IPS DF 6.9 (cell line): ENCODE data around the gene SREBF1.

Source experiments
- DNase-seq: peaks from one replicate; pipeline ENCODE4 v3.0.0-alpha.2; 2013; ENCODE audit warnings: low read depth, low spot score
- H3K27ac ChIP-seq: one replicate; pipeline ENCODE4 v1.5.1; 2013; ENCODE audit warnings: low read length, control low read depth
- H3K27me3 ChIP-seq: 2 replicates; pipeline ENCODE4 v1.6.1; 2013; ENCODE audit warnings: mild to moderate bottlenecking, low read length; ENCODE audit not compliant: control insufficient read depth, insufficient read depth
- H3K36me3 ChIP-seq: 2 replicates; pipeline ENCODE4 v1.6.1; 2013; ENCODE audit warnings: low read length; ENCODE audit not compliant: control insufficient read depth, insufficient read depth
- H3K4me1 ChIP-seq: 2 replicates; pipeline ENCODE4 v1.6.1; 2013; ENCODE audit warnings: low read length; ENCODE audit not compliant: control insufficient read depth, insufficient read depth
- H3K4me3 ChIP-seq: 2 replicates; pipeline ENCODE4 v1.5.1; 2013; ENCODE audit warnings: mild to moderate bottlenecking, low read length
- H3K9me3 ChIP-seq: 2 replicates; pipeline ENCODE4 v1.6.1; 2013; ENCODE audit warnings: low read length, inconsistent platforms; ENCODE audit not compliant: control insufficient read depth, insufficient read depth
- WGBS: extraction: QIAGEN DNeasy Blood & Tissue Kit; methylation state at CpG from one replicate; pipeline ENCODE4 v1.1.7; 2013; ENCODE audit warnings: mixed read lengths, missing lambda C conversion rate; ENCODE audit not compliant: insufficient read length, insufficient coverage; 5-methylcytosine and 5-hydroxymethylcytosine counted together

SREBF1 gene

GRCh38 chr17:17785407-17785806 lies 51.4 kb downstream of the SREBF1 start:
- Histone ChIP-seq H3K4me3 (no peak overlapping the region), H3K4me1 (peaks cover 5% of the 10 kb centered on the region; the same call in 1 of the 2 replicates), H3K27me3 (no peaks in the 10 kb centered on the region), H3K9me3 (no peaks in the 10 kb centered on the region), H3K36me3 (no peaks in the 10 kb centered on the region), H3K27ac (no peak overlapping the region)
- no peak for DNase-seq
- no CpG with 5 or more reads among the region's 11 CpGs for WGBS

GRCh38 chr17:17784657-17785267 lies 52.0 kb downstream of the SREBF1 start:
- peaks cover 6% of the 10 kb centered on the region; the same call in 1 of the 2 replicates for H3K4me1 ChIP-seq
- H3K27ac ChIP-seq: no peak overlapping the region
- H3K27me3 ChIP-seq: no peaks in the 10 kb centered on the region
- no peaks in the 10 kb centered on the region for H3K36me3 ChIP-seq
- no peak overlapping the region for H3K4me3 ChIP-seq
- DNase-seq: no peak
- WGBS: no CpG with 5 or more reads among the region's 7 CpGs
- H3K9me3 ChIP-seq: no peaks in the 10 kb centered on the region

GRCh38 chr17:17783825-17784656 lies 52.7 kb downstream of the SREBF1 start:
- no peak for DNase-seq
- Histone ChIP-seq H3K36me3 (no peaks in the 10 kb centered on the region), H3K9me3 (no peaks in the 10 kb centered on the region), H3K4me3 (peak overlapping the region; percentile 76; the same call in 1 of the 2 replicates), H3K27ac (no peak overlapping the region), H3K27me3 (no peaks in the 10 kb centered on the region), H3K4me1 (peaks cover 8% of the 10 kb centered on the region; the same call in 1 of the 2 replicates)
- WGBS: no CpG with 5 or more reads among the region's 37 CpGs

- Histone ChIP-seq H3K9me3 (no peaks in the 10 kb centered on the region), H3K27me3 (no peaks in the 10 kb centered on the region), H3K4me1 (peaks cover 8% of the 10 kb centered on the region; the same call in 1 of the 2 replicates), H3K4me3 (peak overlapping the region; percentile 76; the same call in 1 of the 2 replicates), H3K36me3 (no peaks in the 10 kb centered on the region), H3K27ac (no peak overlapping the region)
- DNase-seq: no peak
- no CpG with 5 or more reads among the region's 75 CpGs for WGBS
Observed at GRCh38 chr17:17783116-17783824, 53.5 kb downstream of the SREBF1 start.

GRCh38 chr17:17782523-17783115 lies 54.2 kb downstream of the SREBF1 start:
- Histone ChIP-seq H3K27ac (no peak overlapping the region), H3K4me3 (peak overlapping the region; percentile 76)
- no CpG with 5 or more reads among the region's 57 CpGs for WGBS

GRCh38 chr17:17781591-17782496 lies 54.9 kb downstream of the SREBF1 start:
- DNase-seq: no peak
- Histone ChIP-seq H3K9me3 (no peaks in the 10 kb centered on the region), H3K4me3 (peak overlapping the region; percentile 76; the same call in 1 of the 2 replicates), H3K36me3 (no peaks in the 10 kb centered on the region), H3K27ac (no peak overlapping the region), H3K4me1 (peaks cover 8% of the 10 kb centered on the region; the same call in 1 of the 2 replicates), H3K27me3 (no peaks in the 10 kb centered on the region)
- WGBS: no CpG with 5 or more reads among the region's 88 CpGs

More at GRCh38 chr17:17782523-17783115, 54.2 kb downstream of the SREBF1 start:
- Histone ChIP-seq H3K36me3 (no peaks in the 10 kb centered on the region), H3K9me3 (no peaks in the 10 kb centered on the region), H3K4me1 (peaks cover 8% of the 10 kb centered on the region; the same call in 1 of the 2 replicates), H3K27me3 (no peaks in the 10 kb centered on the region)
- no peak for DNase-seq

- Histone ChIP-seq H3K4me1 (peaks cover 8% of the 10 kb centered on the region; the same call in 1 of the 2 replicates), H3K9me3 (no peaks in the 10 kb centered on the region), H3K4me3 (peak overlapping the region; percentile 76; the same call in 1 of the 2 replicates), H3K36me3 (no peaks in the 10 kb centered on the region), H3K27me3 (no peaks in the 10 kb centered on the region), H3K27ac (no peak overlapping the region)
- no peak for DNase-seq
- WGBS: no CpG with 5 or more reads among the region's 11 CpGs
Observed at GRCh38 chr17:17780922-17781590, 55.7 kb downstream of the SREBF1 start.

- H3K9me3 ChIP-seq: no peaks in the 10 kb centered on the region
- 0 out of 2 replicates have a peak, but pooled peaks cover 5% of the 10 kb centered on the region for H3K4me1 ChIP-seq
- H3K27ac ChIP-seq: no peak overlapping the region
- no peaks in the 10 kb centered on the region for H3K36me3 ChIP-seq
- no peaks in the 10 kb centered on the region for H3K27me3 ChIP-seq
- no peak overlapping the region for H3K4me3 ChIP-seq
- DNase-seq: no peak
- no CpG with 5 or more reads among the region's 16 CpGs for WGBS
Observed at GRCh38 chr17:17779015-17779611, 57.7 kb downstream of the SREBF1 start.
